H9 (cell line): ENCODE measurements around the gene NCBP1. TPM values are rescaled to one million over a fixed set of nuclear protein-coding genes. Genes with fewer than 3 reads are reported as not detected.

Experiments used
- DNase-seq: peaks from one replicate; pipeline ENCODE4 v3.0.0-alpha.2; 2017
- H2AFZ ChIP-seq: one replicate; pipeline ENCODE4 v1.6.1; 2013; ENCODE audit warnings: mild to moderate bottlenecking, low read length, control low read depth, moderate library complexity
- H2AK5ac ChIP-seq: 2 replicates; pipeline ENCODE4 v1.6.1; 2013; ENCODE audit warnings: low read length, control low read depth, mixed read lengths; ENCODE audit not compliant: insufficient read length
- H2BK120ac ChIP-seq: one replicate; pipeline ENCODE4 v1.6.1; 2013; ENCODE audit warnings: low read depth, mild to moderate bottlenecking, low read length, control low read depth, inconsistent platforms; ENCODE audit not compliant: poor library complexity, severe bottlenecking
- H2BK12ac ChIP-seq: 2 replicates; pipeline ENCODE4 v1.6.1; 2013; ENCODE audit warnings: low read length, control low read depth, mixed read lengths, low read depth; ENCODE audit not compliant: insufficient read length
- H2BK15ac ChIP-seq: 2 replicates; pipeline ENCODE4 v1.6.1; 2013; ENCODE audit warnings: low read depth, low read length, control low read depth
- H2BK20ac ChIP-seq: one replicate; pipeline ENCODE4 v1.6.1; 2013; ENCODE audit warnings: low read depth, mild to moderate bottlenecking, low read length, control low read depth, inconsistent platforms; ENCODE audit not compliant: poor library complexity, severe bottlenecking
- H2BK5ac ChIP-seq: 2 replicates; pipeline ENCODE4 v1.6.1; 2013; ENCODE audit warnings: low read length, control low read depth, mixed read lengths; ENCODE audit not compliant: insufficient read length
- H3K14ac ChIP-seq: 2 replicates; pipeline ENCODE4 v1.6.1; 2013; ENCODE audit warnings: low read length, control low read depth; ENCODE audit not compliant: insufficient read depth
- H3K18ac ChIP-seq: 2 replicates; pipeline ENCODE4 v1.6.1; 2013; ENCODE audit warnings: low read depth, mild to moderate bottlenecking, mixed read lengths, low read length, control low read depth; ENCODE audit not compliant: insufficient read length
- H3K23ac ChIP-seq: 2 replicates; pipeline ENCODE4 v1.6.1; 2013; ENCODE audit warnings: low read length, control low read depth, mixed read lengths, low read depth; ENCODE audit not compliant: insufficient read length
- H3K23me2 ChIP-seq: 2 replicates; pipeline ENCODE4 v1.6.1; 2013; ENCODE audit warnings: low read depth, mild to moderate bottlenecking, mixed read lengths, low read length, control low read depth; ENCODE audit not compliant: insufficient read length, poor library complexity, severe bottlenecking
- H3K27ac ChIP-seq: 2 replicates; pipeline ENCODE4 v1.5.1; 2013; ENCODE audit warnings: low read length, control low read depth, mixed read lengths, low read depth; ENCODE audit not compliant: insufficient read length
- H3K27me3 ChIP-seq: 2 replicates; pipeline ENCODE4 v1.6.1; 2013; ENCODE audit warnings: low read length, control low read depth, inconsistent platforms; ENCODE audit not compliant: insufficient read depth
- H3K4ac ChIP-seq: 2 replicates; pipeline ENCODE4 v1.6.1; 2013; ENCODE audit warnings: low read depth, mild to moderate bottlenecking, control low read depth, inconsistent platforms, low read length, moderate library complexity
- H3K4me1 ChIP-seq: 2 replicates; pipeline ENCODE4 v1.6.1; 2013; ENCODE audit warnings: low read length, control low read depth, inconsistent platforms; ENCODE audit not compliant: insufficient read depth
- H3K4me2 ChIP-seq: 2 replicates; pipeline ENCODE4 v1.6.1; 2013; ENCODE audit warnings: low read length, control low read depth, mixed read lengths; ENCODE audit not compliant: insufficient read length, insufficient read depth
- H3K56ac ChIP-seq: 2 replicates; pipeline ENCODE4 v1.6.1; 2013; ENCODE audit warnings: low read depth, mild to moderate bottlenecking, mixed read lengths, low read length, control low read depth; ENCODE audit not compliant: insufficient read length
- H3K79me1 ChIP-seq: 2 replicates; pipeline ENCODE4 v1.6.1; 2013; ENCODE audit warnings: low read depth, mild to moderate bottlenecking, moderate library complexity, low read length, control low read depth, inconsistent platforms; ENCODE audit not compliant: insufficient read depth, poor library complexity, severe bottlenecking
- H3K79me2 ChIP-seq: 2 replicates; pipeline ENCODE4 v1.6.1; 2013; ENCODE audit warnings: low read length, control low read depth, inconsistent platforms; ENCODE audit not compliant: insufficient read depth
- H3K9ac ChIP-seq: 2 replicates; pipeline ENCODE4 v1.6.1; 2013; ENCODE audit warnings: low read length, control low read depth, mixed read lengths; ENCODE audit not compliant: insufficient read length; ENCODE audit errors: extremely low read depth
- H3K9me3 ChIP-seq: one replicate; pipeline ENCODE4 v1.6.1; 2013; ENCODE audit warnings: low read depth, low read length, inconsistent platforms; ENCODE audit not compliant: control insufficient read depth
- H3T11ph ChIP-seq: one replicate; pipeline ENCODE4 v1.6.1; 2013; ENCODE audit warnings: mild to moderate bottlenecking, low read length, control low read depth, inconsistent platforms
- H4K20me1 ChIP-seq: one replicate; pipeline ENCODE4 v1.6.1; 2013; ENCODE audit not compliant: control insufficient read depth, insufficient read length, insufficient read depth
- H4K5ac ChIP-seq: 2 replicates; pipeline ENCODE4 v1.6.1; 2013; ENCODE audit warnings: low read depth, mild to moderate bottlenecking, mixed read lengths, low read length, control low read depth; ENCODE audit not compliant: insufficient read length
- H4K8ac ChIP-seq: replicated peaks from 2 replicates; pipeline ENCODE4 v1.6.1; 2013; ENCODE audit warnings: low read length, control low read depth, mixed read lengths, low read depth; ENCODE audit not compliant: insufficient read length
- H4K91ac ChIP-seq: 2 replicates; pipeline ENCODE4 v1.6.1; 2013; ENCODE audit warnings: low read depth, mild to moderate bottlenecking, moderate library complexity, mixed read lengths, low read length, control low read depth; ENCODE audit not compliant: insufficient read length
- H3K27ac Mint-ChIP-seq, 3 experiments: 2 replicates in 2 of 3; 3 replicates in 1 of 3; pipeline ENCODE4 v1.8.0; 2020 to 2021; ENCODE audit warnings: mixed read lengths in 3 of 3, mild to moderate bottlenecking in 1 of 3, moderate library complexity in 1 of 3
- H3K27me3 Mint-ChIP-seq: 2 replicates; pipeline ENCODE4 v1.8.0; 2021; ENCODE audit warnings: low read depth, mild to moderate bottlenecking, moderate library complexity, mixed read lengths
- H3K36me3 Mint-ChIP-seq, 3 experiments: 2 replicates in 2 of 3; 3 replicates in 1 of 3; pipeline ENCODE4 v1.8.0; 2020 to 2021; ENCODE audit warnings: low read depth in 3 of 3, mixed read lengths in 3 of 3; ENCODE audit not compliant: insufficient read depth in 1 of 3
- H3K4me1 Mint-ChIP-seq, 2 experiments: 2 replicates each; pipeline ENCODE4 v1.8.0; 2020; ENCODE audit warnings: mixed read lengths in 2 of 2
- H3K4me3 Mint-ChIP-seq, 2 experiments: 2 replicates in 1 of 2; 3 replicates in 1 of 2; pipeline ENCODE4 v1.8.0; 2020 to 2021; ENCODE audit warnings: mild to moderate bottlenecking in 2 of 2, mixed read lengths in 2 of 2, moderate library complexity in 1 of 2
- H3K9me3 Mint-ChIP-seq, 2 experiments: 2 replicates in 1 of 2; 3 replicates in 1 of 2; pipeline ENCODE4 v1.8.0; 2020; ENCODE audit warnings: mild to moderate bottlenecking in 2 of 2, mixed read lengths in 2 of 2, moderate library complexity in 1 of 2
- WGBS: extraction: QIAGEN DNeasy Blood & Tissue Kit; methylation state at CpG from one replicate; pipeline ENCODE4 v1.1.7; 2013; ENCODE audit warnings: missing lambda C conversion rate, low lambda C conversion rate, mixed read lengths; ENCODE audit not compliant: insufficient read length; ENCODE audit errors: extremely low coverage; 5-methylcytosine and 5-hydroxymethylcytosine counted together
- total RNA-seq: library from RNA; stranded (reverse); gene quantifications from 2 replicates; pipeline ENCODE4 v1.2.1, GENCODE V29; 2021
- TF ChIP-seq, protein P1 (sequence below): fragments of 200-600 bp; sonication (generic); conservative IDR thresholded peaks from 3 replicates; pipeline ENCODE4 v1.8.0; 2021; ENCODE audit warnings: antibody characterized with exemption, mild to moderate bottlenecking

Gene NCBP1
- total RNA-seq, 1 experiment from 2014 or later, result 55.7 TPM

DNA sequence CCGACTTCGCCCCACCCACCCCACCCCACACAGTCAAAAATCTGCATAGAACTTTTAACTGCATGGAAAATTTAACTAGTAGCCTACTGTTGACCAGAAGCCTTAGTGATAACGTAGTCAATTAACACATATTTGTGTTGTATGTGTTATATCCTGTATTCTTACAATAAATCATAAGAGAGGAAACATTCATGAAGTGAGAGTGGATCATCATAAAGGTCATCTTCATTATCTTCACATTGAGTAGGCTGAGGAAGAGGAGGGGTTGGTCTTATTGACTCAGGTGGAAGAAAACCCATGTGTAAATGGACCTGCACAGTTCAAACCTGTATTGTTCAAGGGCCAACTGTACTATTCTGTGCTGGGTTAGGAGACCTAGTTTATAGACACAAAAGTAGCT lies 32.1 kb downstream of the NCBP1 start:
- TF ChIP-seq, protein P1, sequence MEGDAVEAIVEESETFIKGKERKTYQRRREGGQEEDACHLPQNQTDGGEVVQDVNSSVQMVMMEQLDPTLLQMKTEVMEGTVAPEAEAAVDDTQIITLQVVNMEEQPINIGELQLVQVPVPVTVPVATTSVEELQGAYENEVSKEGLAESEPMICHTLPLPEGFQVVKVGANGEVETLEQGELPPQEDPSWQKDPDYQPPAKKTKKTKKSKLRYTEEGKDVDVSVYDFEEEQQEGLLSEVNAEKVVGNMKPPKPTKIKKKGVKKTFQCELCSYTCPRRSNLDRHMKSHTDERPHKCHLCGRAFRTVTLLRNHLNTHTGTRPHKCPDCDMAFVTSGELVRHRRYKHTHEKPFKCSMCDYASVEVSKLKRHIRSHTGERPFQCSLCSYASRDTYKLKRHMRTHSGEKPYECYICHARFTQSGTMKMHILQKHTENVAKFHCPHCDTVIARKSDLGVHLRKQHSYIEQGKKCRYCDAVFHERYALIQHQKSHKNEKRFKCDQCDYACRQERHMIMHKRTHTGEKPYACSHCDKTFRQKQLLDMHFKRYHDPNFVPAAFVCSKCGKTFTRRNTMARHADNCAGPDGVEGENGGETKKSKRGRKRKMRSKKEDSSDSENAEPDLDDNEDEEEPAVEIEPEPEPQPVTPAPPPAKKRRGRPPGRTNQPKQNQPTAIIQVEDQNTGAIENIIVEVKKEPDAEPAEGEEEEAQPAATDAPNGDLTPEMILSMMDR, result no peak
- Histone ChIP-seq H3K4ac (no peak overlapping the region), H3K79me1 (no peaks in the 10 kb centered on the region), H3K23me2 (no peaks in the 10 kb centered on the region), H2BK5ac (no peak overlapping the region), H3K23ac (no peak overlapping the region), H3K18ac (no peak overlapping the region), H3T11ph (no peak overlapping the region), H3K4me2 (no peak overlapping the region), H3K79me2 (no peaks in the 10 kb centered on the region), H2AFZ (no peak overlapping the region), H4K20me1 (no peaks in the 10 kb centered on the region), H3K4me1 (no peaks in the 10 kb centered on the region), H4K5ac (no peak overlapping the region), H2AK5ac (no peak overlapping the region), H3K56ac (no peak overlapping the region), H2BK15ac (no peak overlapping the region), H4K91ac (no peak overlapping the region), H3K27me3 (no peaks in the 10 kb centered on the region), H3K27ac (no peak overlapping the region), H3K9me3 (no peaks in the 10 kb centered on the region), H3K9ac (no peak overlapping the region), H2BK20ac (no peak overlapping the region), H3K14ac (no peak overlapping the region), H4K8ac (no peak overlapping the region), H2BK12ac (no peak overlapping the region), H2BK120ac (no peak overlapping the region)
- Mint-ChIP-seq H3K36me3 (peaks cover 39 to 93% (median 77%) of the 10 kb centered on the region in 3 experiments), H3K27ac (no peak overlapping the region), H3K4me3 (no peak overlapping the region), H3K9me3 (no peaks in the 10 kb centered on the region), H3K4me1 (no peaks in the 10 kb centered on the region), H3K27me3 (no peaks in the 10 kb centered on the region)
- WGBS, result no CpG with 5 or more reads among the region's 3 CpGs
- DNase-seq, result no peak
